ENCODE measurements around the gene DGKG.

Gene DGKG

GRCh38 chr3:186193534-186194450 is 168.2 kb downstream of the DGKG start:
- Histone ChIP-seq H3K9me3 (ENCODE audit: insufficient read depth, low read length) (no peaks in the 10 kb centered on the region), H3K9ac (ENCODE audit: insufficient read length, low read depth) (peak overlapping the region; percentile 47), H3K27me3 (ENCODE audit: insufficient read depth, insufficient read length) (peaks cover 92% of the 10 kb centered on the region), H3K4me1 (ENCODE audit: insufficient read depth, insufficient read length) (peaks cover 2% of the 10 kb centered on the region), H3K36me3 (ENCODE audit: insufficient read depth, insufficient read length, low read length) (no peaks in the 10 kb centered on the region), H3K4me3 (ENCODE audit: insufficient read length, low read depth) (peak overlapping the region; percentile 45)
- TF ChIP-seq YY1 (IDR thresholded peaks at IDR 0.05; ENCODE audit: insufficient read depth, insufficient read length) (no peak), SUZ12 (IDR thresholded peaks at IDR 0.05; ENCODE audit: extremely low read depth, insufficient read depth, insufficient read length) (no peak), ZNF274 (IDR thresholded peaks at IDR 0.05; ENCODE audit: low read depth, low read length) (no peak)
- no peak for DNase-seq (ENCODE audit: low read depth, low spot score)

GRCh38 chr3:186192823-186193222 is 169.2 kb downstream of the DGKG start:
- DNase-seq (ENCODE audit: low read depth, low spot score): no peak
- TF ChIP-seq YY1 (IDR thresholded peaks at IDR 0.05; ENCODE audit: insufficient read depth, insufficient read length): no peak
- TF ChIP-seq SUZ12 (IDR thresholded peaks at IDR 0.05; ENCODE audit: extremely low read depth, insufficient read depth, insufficient read length): no peak
- no peak for TF ChIP-seq ZNF274 (IDR thresholded peaks at IDR 0.05; ENCODE audit: low read depth, low read length)
- H3K4me1 ChIP-seq (ENCODE audit: insufficient read depth, insufficient read length): peaks cover 2% of the 10 kb centered on the region
- no peak overlapping the region for H3K9ac ChIP-seq (ENCODE audit: insufficient read length, low read depth)
- H3K27me3 ChIP-seq (ENCODE audit: insufficient read depth, insufficient read length): peaks cover 91% of the 10 kb centered on the region
- H3K36me3 ChIP-seq (ENCODE audit: insufficient read depth, insufficient read length, low read length): no peaks in the 10 kb centered on the region
- H3K4me3 ChIP-seq (ENCODE audit: insufficient read length, low read depth): no peak overlapping the region
- no peaks in the 10 kb centered on the region for H3K9me3 ChIP-seq (ENCODE audit: insufficient read depth, low read length)

- no peaks in the 10 kb centered on the region for H3K9me3 ChIP-seq (ENCODE audit: insufficient read depth, low read length)
- H3K36me3 ChIP-seq (ENCODE audit: insufficient read depth, insufficient read length, low read length): no peaks in the 10 kb centered on the region
- no peak overlapping the region for H3K9ac ChIP-seq (ENCODE audit: insufficient read length, low read depth)
- H3K4me1 ChIP-seq (ENCODE audit: insufficient read depth, insufficient read length): peaks cover 2% of the 10 kb centered on the region
- no peak for TF ChIP-seq ZNF274 (IDR thresholded peaks at IDR 0.05; ENCODE audit: low read depth, low read length)
- TF ChIP-seq SUZ12 (IDR thresholded peaks at IDR 0.05; ENCODE audit: extremely low read depth, insufficient read depth, insufficient read length): no peak
- no peak for TF ChIP-seq YY1 (IDR thresholded peaks at IDR 0.05; ENCODE audit: insufficient read depth, insufficient read length)
- H3K4me3 ChIP-seq (ENCODE audit: insufficient read length, low read depth): no peak overlapping the region
- H3K27me3 ChIP-seq (ENCODE audit: insufficient read depth, insufficient read length): peaks cover 63% of the 10 kb centered on the region
- DNase-seq (ENCODE audit: low read depth, low spot score): no peak
Measured at GRCh38 chr3:186189492-186189891, 172.5 kb downstream of the DGKG start.

GRCh38 chr3:186187401-186188275 is 174.4 kb downstream of the DGKG start:
- H3K9me3 ChIP-seq (ENCODE audit: insufficient read depth, low read length): no peaks in the 10 kb centered on the region
- no peak for DNase-seq (ENCODE audit: low read depth, low spot score)
- H3K4me1 ChIP-seq (ENCODE audit: insufficient read depth, insufficient read length): no peaks in the 10 kb centered on the region
- peaks cover 44% of the 10 kb centered on the region for H3K27me3 ChIP-seq (ENCODE audit: insufficient read depth, insufficient read length)
- no peak for TF ChIP-seq SUZ12 (IDR thresholded peaks at IDR 0.05; ENCODE audit: extremely low read depth, insufficient read depth, insufficient read length)
- no peak for TF ChIP-seq ZNF274 (IDR thresholded peaks at IDR 0.05; ENCODE audit: low read depth, low read length)
- TF ChIP-seq YY1 (IDR thresholded peaks at IDR 0.05; ENCODE audit: insufficient read depth, insufficient read length): no peak
- no peak overlapping the region for H3K4me3 ChIP-seq (ENCODE audit: insufficient read length, low read depth)
- H3K9ac ChIP-seq (ENCODE audit: insufficient read length, low read depth): no peak overlapping the region
- H3K36me3 ChIP-seq (ENCODE audit: insufficient read depth, insufficient read length, low read length): no peaks in the 10 kb centered on the region

DNA sequence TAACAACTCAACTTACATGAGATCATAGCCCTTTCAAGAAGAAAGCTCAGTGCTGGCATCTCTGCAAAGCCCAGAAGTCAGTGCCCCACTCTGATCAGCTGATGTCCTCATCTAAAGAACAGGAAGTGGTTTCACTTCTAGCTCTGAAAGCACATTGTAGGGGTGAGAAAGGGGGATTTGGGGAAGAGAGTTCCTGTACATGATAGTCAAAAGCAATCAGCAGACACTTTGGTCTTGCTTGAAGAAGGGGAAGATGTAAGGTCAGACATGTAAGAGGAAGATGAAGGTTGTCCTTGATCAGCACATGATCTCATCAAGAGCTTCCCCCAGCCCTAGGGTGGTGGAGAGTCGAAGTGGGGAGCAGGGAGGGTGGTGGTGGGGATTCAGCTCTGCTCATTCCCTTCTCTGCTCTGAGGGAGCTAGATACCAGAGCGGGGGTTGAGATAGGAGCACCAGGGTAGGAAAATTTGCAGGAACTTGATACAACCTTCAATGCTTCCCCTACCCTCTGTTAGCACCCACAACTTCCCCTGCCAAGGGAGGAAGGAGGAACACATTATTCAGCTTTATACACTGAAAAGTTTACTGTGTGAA is 176.7 kb downstream of the DGKG start:
- Histone ChIP-seq H3K9me3 (ENCODE audit: insufficient read depth, low read length) (no peaks in the 10 kb centered on the region), H3K4me3 (ENCODE audit: insufficient read length, low read depth) (no peak overlapping the region), H3K27me3 (ENCODE audit: insufficient read depth, insufficient read length) (peaks cover 21% of the 10 kb centered on the region), H3K9ac (ENCODE audit: insufficient read length, low read depth) (no peak overlapping the region), H3K36me3 (ENCODE audit: insufficient read depth, insufficient read length, low read length) (no peaks in the 10 kb centered on the region), H3K4me1 (ENCODE audit: insufficient read depth, insufficient read length) (no peaks in the 10 kb centered on the region)
- TF ChIP-seq SUZ12 (IDR thresholded peaks at IDR 0.05; ENCODE audit: extremely low read depth, insufficient read depth, insufficient read length): no peak
- TF ChIP-seq ZNF274 (IDR thresholded peaks at IDR 0.05; ENCODE audit: low read depth, low read length): no peak
- no peak for TF ChIP-seq YY1 (IDR thresholded peaks at IDR 0.05; ENCODE audit: insufficient read depth, insufficient read length)
- no peak for DNase-seq (ENCODE audit: low read depth, low spot score)

- no peak for DNase-seq (ENCODE audit: low read depth, low spot score)
- Histone ChIP-seq H3K9me3 (ENCODE audit: insufficient read depth, low read length) (no peaks in the 10 kb centered on the region), H3K4me3 (ENCODE audit: insufficient read length, low read depth) (no peak overlapping the region), H3K9ac (ENCODE audit: insufficient read length, low read depth) (no peak overlapping the region), H3K36me3 (ENCODE audit: insufficient read depth, insufficient read length, low read length) (no peaks in the 10 kb centered on the region), H3K4me1 (ENCODE audit: insufficient read depth, insufficient read length) (no peaks in the 10 kb centered on the region), H3K27me3 (ENCODE audit: insufficient read depth, insufficient read length) (peaks cover 8% of the 10 kb centered on the region)
- TF ChIP-seq ZNF274 (IDR thresholded peaks at IDR 0.05; ENCODE audit: low read depth, low read length): no peak
- no peak for TF ChIP-seq SUZ12 (IDR thresholded peaks at IDR 0.05; ENCODE audit: extremely low read depth, insufficient read depth, insufficient read length)
- TF ChIP-seq YY1 (IDR thresholded peaks at IDR 0.05; ENCODE audit: insufficient read depth, insufficient read length): no peak
Measured at GRCh38 chr3:186184021-186184420, 178.0 kb downstream of the DGKG start.

Data from NT2/D1 (cell line).